SK-N-SH (cell line): ENCODE results near the gene HDAC4. TPM values are rescaled to one million over a fixed set of nuclear protein-coding genes. Genes with fewer than 3 reads are reported as not detected.

Experiments used
- CTCF ChIA-PET: fragments of 300-600, 350-600 bp; formaldehyde crosslinking; extraction: SDS; loops from one replicate; lab custom pipeline; 2021; lab: Yijun Ruan, JAX
- POLR2A ChIA-PET: fragments of 350-600 bp; sonication (Branson Sonifier 250); formaldehyde crosslinking; extraction: SDS; loops from one replicate; lab custom pipeline; 2020; ENCODE audit warnings: antibody characterized with exemption, inconsistent platforms; lab: Yijun Ruan, JAX
- DNase-seq: peaks from one replicate; pipeline ENCODE4 v3.0.0; 2012
- H2AFZ ChIP-seq: fragments of 200-600 bp; sonication (generic); 2 replicates; pipeline ENCODE4 v1.8.1; 2016; ENCODE audit warnings: antibody characterized with exemption, mild to moderate bottlenecking, low read depth
- H3F3A ChIP-seq: fragments of 200-600 bp; sonication (generic); replicated peaks from 2 replicates; pipeline ENCODE3; 2016; ENCODE audit warnings: antibody characterized with exemption, mild to moderate bottlenecking; ENCODE audit not compliant: insufficient read depth
- H3K27ac ChIP-seq, 2 experiments: fragments of 200-500 bp in 1 of 2; fragments of 200-600 bp in 1 of 2; sonication (Bioruptor generic) in 1 of 2; sonication (generic), shearing (Covaris generic) in 1 of 2; 2 replicates each; pipeline versions ENCODE4 v1.5.1 to v1.6.1; 2014 to 2016; ENCODE audit warnings: low read depth in 2 of 2, inconsistent platforms in 1 of 2, low read length in 1 of 2, mild to moderate bottlenecking in 1 of 2, mixed read lengths in 1 of 2
- H3K27me3 ChIP-seq: fragments of 200-600 bp; sonication (generic), shearing (Covaris generic); 2 replicates; pipeline ENCODE4 v1.6.1; 2016; ENCODE audit warnings: mixed run types; ENCODE audit not compliant: insufficient read depth
- H3K36me3 ChIP-seq, 2 experiments: fragments of 200-500 bp in 1 of 2; fragments of 200-600 bp in 1 of 2; sonication (Bioruptor generic) in 1 of 2; sonication (generic) in 1 of 2; replicated peaks in 1 of 2; 2 replicates each; pipeline versions ENCODE3 to v1.5.1; 2014 to 2016; ENCODE audit warnings: low read length in 1 of 2, mild to moderate bottlenecking in 1 of 2; ENCODE audit not compliant: insufficient read depth in 2 of 2, control insufficient read depth in 1 of 2
- H3K4me1 ChIP-seq, 2 experiments: fragments of 200-500 bp in 1 of 2; fragments of 200-600 bp in 1 of 2; sonication (Bioruptor generic) in 1 of 2; sonication (generic), shearing (Covaris generic) in 1 of 2; 2 replicates each; pipeline versions ENCODE4 v1.5.1 to v1.6.1; 2014 to 2016; ENCODE audit warnings: low read depth in 1 of 2, low read length in 1 of 2, mixed run types in 1 of 2; ENCODE audit not compliant: insufficient read depth in 2 of 2, control insufficient read depth in 1 of 2
- H3K4me2 ChIP-seq: fragments of 200-600 bp; sonication (generic), shearing (Covaris generic); 2 replicates; pipeline ENCODE4 v1.6.1; 2017; ENCODE audit warnings: mixed run types
- H3K4me3 ChIP-seq, 2 experiments: fragments of 200-500 bp in 1 of 2; fragments of 200-600 bp in 1 of 2; sonication (Bioruptor generic) in 1 of 2; sonication (generic), shearing (Covaris generic) in 1 of 2; 2 replicates each; pipeline versions ENCODE4 v1.5.1 to v1.8.1; 2014 to 2016; ENCODE audit warnings: low read depth in 2 of 2, inconsistent platforms in 1 of 2, low read length in 1 of 2, mild to moderate bottlenecking in 1 of 2, mixed read lengths in 1 of 2, moderate library complexity in 1 of 2
- H3K79me2 ChIP-seq: fragments of 200-600 bp; sonication (generic); 2 replicates; pipeline ENCODE4 v1.8.1; 2017; ENCODE audit warnings: mild to moderate bottlenecking; ENCODE audit not compliant: insufficient read depth
- H3K9ac ChIP-seq: fragments of 200-600 bp; sonication (generic); 2 replicates; pipeline ENCODE4 v1.6.1; 2017; ENCODE audit warnings: mixed run types
- H3K9me2 ChIP-seq: fragments of 200-600 bp; sonication (generic); 2 replicates; pipeline ENCODE4 v1.6.1; 2017; ENCODE audit warnings: mixed run types
- H3K9me3 ChIP-seq: fragments of 200-600 bp; sonication (generic); 2 replicates; pipeline ENCODE4 v1.6.1; 2017; ENCODE audit warnings: mixed run types, mild to moderate bottlenecking, moderate library complexity
- H4K20me1 ChIP-seq: fragments of 200-600 bp; sonication (generic); 2 replicates; pipeline ENCODE4 v1.6.1; 2017; ENCODE audit warnings: mild to moderate bottlenecking, mixed run types; ENCODE audit not compliant: insufficient read depth
- CHD2 ChIP-seq: fragments of 150-350 bp; IDR thresholded peaks from 2 replicates; pipeline ENCODE4 v1.6.1; 2018; ENCODE audit warnings: low read length; ENCODE audit not compliant: partially characterized antibody
- ELF1 ChIP-seq: IDR thresholded peaks from 2 replicates; pipeline ENCODE4 v1.4.0; 2012
- EZH2phosphoT487 ChIP-seq: fragments of 200-600 bp; sonication (generic); IDR thresholded peaks from 2 replicates; pipeline ENCODE4 v1.6.1; 2017; ENCODE audit warnings: low read depth, mixed run types, mild to moderate bottlenecking, antibody characterized with exemption, moderate library complexity, borderline replicate concordance
- FOXJ3 ChIP-seq: sonication (generic); formaldehyde crosslinking; IDR thresholded peaks from 2 replicates; pipeline ENCODE4 v1.5.1; 2020; ENCODE audit warnings: mild to moderate bottlenecking, missing genetic modification reagents
- GABPA ChIP-seq: IDR thresholded peaks from 2 replicates; pipeline ENCODE4 v1.4.0; 2012; ENCODE audit warnings: low read depth, mild to moderate bottlenecking
- IRF3 ChIP-seq: fragments of 150-350 bp; IDR thresholded peaks from 2 replicates; pipeline ENCODE4 v1.6.1; 2016; ENCODE audit warnings: mild to moderate bottlenecking, low read depth, low read length
- JUND ChIP-seq: IDR thresholded peaks from 2 replicates; pipeline ENCODE4 v1.4.0; 2012
- MAX ChIP-seq: IDR thresholded peaks from 2 replicates; pipeline ENCODE4 v1.4.0; 2012; ENCODE audit warnings: low read depth
- MEF2A ChIP-seq: IDR thresholded peaks from 2 replicates; pipeline ENCODE4 v1.4.0; 2012; ENCODE audit warnings: low read depth, borderline replicate concordance
- MXI1 ChIP-seq: IDR thresholded peaks from 2 replicates; pipeline ENCODE4 v1.6.1; 2012; ENCODE audit warnings: mild to moderate bottlenecking, low read depth, low read length, improper control_type of control experiment
- NRF1 ChIP-seq: IDR thresholded peaks from 2 replicates; pipeline ENCODE4 v1.6.1; 2012; ENCODE audit warnings: low read depth, mild to moderate bottlenecking, low read length
- PBX3 ChIP-seq: IDR thresholded peaks from 2 replicates; pipeline ENCODE4; 2012
- RAD21 ChIP-seq: IDR thresholded peaks from 2 replicates; pipeline ENCODE4 v1.6.1; 2012; ENCODE audit warnings: mild to moderate bottlenecking, low read length
- RCOR1 ChIP-seq: fragments of 150-350 bp; IDR thresholded peaks from 2 replicates; pipeline ENCODE4 v1.6.1; 2017; ENCODE audit warnings: antibody characterized with exemption, low read length
- REST ChIP-seq: IDR thresholded peaks from 2 replicates; pipeline ENCODE4 v1.6.1; 2012; ENCODE audit warnings: mild to moderate bottlenecking, low read depth, low read length, moderate library complexity
- RXRA ChIP-seq: IDR thresholded peaks from 2 replicates; pipeline ENCODE4 v1.4.0; 2012; ENCODE audit warnings: low read depth, mild to moderate bottlenecking, borderline replicate concordance
- SIN3A ChIP-seq: IDR thresholded peaks from 2 replicates; pipeline ENCODE4 v1.6.1; 2012; ENCODE audit warnings: low read depth, mild to moderate bottlenecking, low read length, moderate library complexity, borderline replicate concordance
- TEAD4 ChIP-seq: IDR thresholded peaks from 2 replicates; pipeline ENCODE4 v1.4.0; 2012; ENCODE audit warnings: mild to moderate bottlenecking, borderline replicate concordance; ENCODE audit not compliant: insufficient read depth
- USF1 ChIP-seq: IDR thresholded peaks from 2 replicates; pipeline ENCODE4 v1.4.0; 2012; ENCODE audit warnings: low read depth, borderline replicate concordance
- USF2 ChIP-seq: fragments of 150-350 bp; IDR thresholded peaks from 2 replicates; pipeline ENCODE4 v1.6.1; 2017; ENCODE audit warnings: antibody characterized with exemption, low read length, low read depth, borderline replicate concordance
- WGBS: methylation state at CpG from one replicate; pipeline ENCODE4 v1.1.6; 2017; ENCODE audit warnings: low lambda C conversion rate; 5-methylcytosine and 5-hydroxymethylcytosine counted together
- polyA plus RNA-seq, 3 experiments: library from polyadenylated mRNA; depleted of rRNA; stranded (reverse); fragments of >200 nt; gene quantifications; 2 replicates each; pipeline ENCODE4 v1.2.3, GENCODE V29; 2012

The HDAC4 gene
- polyA plus RNA-seq, 1 of the 3 experiments (the other 2 are of a cell fraction): 5.5 TPM

GRCh38 chr2:239323447-239323846 lies 77.4 kb downstream of the HDAC4 start:
- CTCF ChIA-PET: interaction anchor here (1.0 to 1.2 kb wide), 2 partner anchors 15 to 48 kb away, joined by 3 read pairs; no protein-coding TSS in a partner anchor
- H4K20me1 ChIP-seq: no peaks in the 10 kb centered on the region
- H3K36me3 ChIP-seq: peaks cover 0 to 2% of the 10 kb centered on the region in 2 experiments
- peaks cover 10% of the 10 kb centered on the region; the same call in 1 of the 2 replicates for H3K79me2 ChIP-seq
- no peak overlapping the region for H3K4me2 ChIP-seq
- no peak overlapping the region for H2AFZ ChIP-seq
- DNase-seq: peak; percentile 6
- no peak overlapping the region for H3K27ac ChIP-seq
- POLR2A ChIA-PET: no interaction called here
- no peak overlapping the region for H3K9ac ChIP-seq
- H3K27me3 ChIP-seq: no peaks in the 10 kb centered on the region
- H3F3A ChIP-seq: no peaks in the 10 kb centered on the region
- no peak for TF ChIP-seq FOXJ3 (CRISPR knock-in tag)
- TF ChIP-seq RXRA: no peak
- no peak for TF ChIP-seq RCOR1
- TF ChIP-seq JUND: no peak
- TF ChIP-seq GABPA: no peak
- no peak for TF ChIP-seq MAX
- TF ChIP-seq NRF1: no peak
- no peak for TF ChIP-seq TEAD4
- no peak for TF ChIP-seq USF2
- TF ChIP-seq RAD21: no peak
- TF ChIP-seq MEF2A: no peak
- no peak for TF ChIP-seq IRF3
- no peak for TF ChIP-seq SIN3A
- TF ChIP-seq ELF1: no peak
- no peak for TF ChIP-seq USF1
- no peak for TF ChIP-seq CHD2
- no peak for TF ChIP-seq PBX3
- TF ChIP-seq REST: no peak
- TF ChIP-seq MXI1: no peak
- no peak for TF ChIP-seq EZH2phosphoT487
- TF ChIP-seq, all 33 proteins: peak for 0
- Histone ChIP-seq H3K4me3 (no peak overlapping the region), H3K4me1 (peaks cover 0 to 34% of the 10 kb centered on the region in 2 experiments; a peak in 2 of 4 replicates), H3K9me3 (no peaks in the 10 kb centered on the region), H3K9me2 (no peaks in the 10 kb centered on the region)
- 94% methylated on average over 14 of the region's 14 CpGs for WGBS
